GM13976 (cell line): Measurements from ENCODE around the gene UBE2I.
"Not testable (repeated sequence)": the region's sequence is repeated elsewhere in the genome, so short reads cannot be mapped to it uniquely, and the experiment has no call there.

ENCODE experiments used
- DNase-seq: peaks from one replicate; pipeline ENCODE4 v3.0.0; 2012; ENCODE audit warnings: low spot score
- in situ Hi-C: fragments of 300-500 bp; cut with MboI; formaldehyde crosslinking; loops from one replicate; pipeline ENCODE4 v1.12.0; 2022; ENCODE audit warnings: low sequenced_read_pairs, mixed read lengths, inconsistent platforms; ENCODE audit not compliant: unreplicated experiment
- TF ChIP-seq, protein P1 (sequence below): IDR thresholded peaks from 2 replicates; pipeline ENCODE4 v1.5.1; 2012; ENCODE audit warnings: borderline replicate concordance, mild to moderate bottlenecking; ENCODE audit not compliant: insufficient read depth; ENCODE audit errors: extremely low read depth, missing control alignments, control extremely low read depth

UBE2I gene

DNA sequence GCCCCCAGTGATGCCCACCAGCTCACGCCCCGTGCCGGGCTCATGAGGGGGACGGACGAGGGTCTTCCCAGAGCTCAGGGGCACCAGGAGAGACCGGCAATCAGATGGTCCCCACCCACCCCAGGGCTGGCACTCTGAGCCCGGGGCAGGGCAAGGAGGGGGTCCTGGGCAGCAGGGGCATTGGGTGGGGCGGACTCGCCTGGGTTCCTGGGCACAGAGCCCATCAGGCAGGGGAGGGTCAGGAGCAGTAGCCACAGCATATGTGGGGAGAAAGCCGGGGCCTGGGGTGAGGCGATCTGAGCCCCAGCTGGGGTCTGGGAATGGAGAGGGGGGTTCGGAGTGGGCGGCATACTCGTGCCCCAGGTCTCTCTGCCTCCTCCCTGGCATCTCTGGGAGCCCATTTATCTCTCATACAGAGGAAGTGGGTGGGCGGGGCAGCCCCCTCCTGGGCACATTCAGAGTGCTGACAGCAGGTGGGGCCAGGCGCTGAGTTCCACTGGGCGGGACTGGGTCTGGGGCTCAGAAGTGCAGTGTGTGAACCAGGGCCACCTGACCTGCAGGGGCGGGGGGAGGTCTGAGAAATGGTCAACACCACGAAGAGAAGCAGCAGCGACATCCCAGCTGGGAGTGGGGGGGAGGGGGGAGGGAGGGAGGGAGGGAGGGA lies 20.5 kb upstream of the UBE2I start:
- in situ Hi-C loops: no loop called here
- no peak for DNase-seq
- TF ChIP-seq, protein P1, sequence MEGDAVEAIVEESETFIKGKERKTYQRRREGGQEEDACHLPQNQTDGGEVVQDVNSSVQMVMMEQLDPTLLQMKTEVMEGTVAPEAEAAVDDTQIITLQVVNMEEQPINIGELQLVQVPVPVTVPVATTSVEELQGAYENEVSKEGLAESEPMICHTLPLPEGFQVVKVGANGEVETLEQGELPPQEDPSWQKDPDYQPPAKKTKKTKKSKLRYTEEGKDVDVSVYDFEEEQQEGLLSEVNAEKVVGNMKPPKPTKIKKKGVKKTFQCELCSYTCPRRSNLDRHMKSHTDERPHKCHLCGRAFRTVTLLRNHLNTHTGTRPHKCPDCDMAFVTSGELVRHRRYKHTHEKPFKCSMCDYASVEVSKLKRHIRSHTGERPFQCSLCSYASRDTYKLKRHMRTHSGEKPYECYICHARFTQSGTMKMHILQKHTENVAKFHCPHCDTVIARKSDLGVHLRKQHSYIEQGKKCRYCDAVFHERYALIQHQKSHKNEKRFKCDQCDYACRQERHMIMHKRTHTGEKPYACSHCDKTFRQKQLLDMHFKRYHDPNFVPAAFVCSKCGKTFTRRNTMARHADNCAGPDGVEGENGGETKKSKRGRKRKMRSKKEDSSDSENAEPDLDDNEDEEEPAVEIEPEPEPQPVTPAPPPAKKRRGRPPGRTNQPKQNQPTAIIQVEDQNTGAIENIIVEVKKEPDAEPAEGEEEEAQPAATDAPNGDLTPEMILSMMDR: no peak

DNA sequence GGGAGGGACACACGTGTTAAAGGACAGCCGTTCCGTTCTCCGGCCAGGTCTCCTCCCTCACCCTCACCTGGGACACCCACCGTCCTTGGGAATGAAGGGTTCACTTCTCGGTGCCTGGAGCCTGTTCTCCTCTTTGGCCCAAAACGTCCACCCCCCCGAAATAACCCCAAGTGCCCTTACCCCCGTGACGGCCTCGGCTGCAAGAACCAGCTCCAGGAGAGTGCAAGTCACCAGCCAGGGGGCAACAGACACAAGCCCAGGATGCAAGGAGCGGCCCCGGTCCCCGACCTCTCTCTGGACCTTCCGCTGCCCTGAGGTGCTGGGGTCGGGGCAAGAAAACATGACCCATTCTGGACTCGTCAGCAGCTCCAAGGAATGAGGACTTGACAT lies 20.0 kb upstream of the UBE2I start:
- DNase-seq: no peak
- in situ Hi-C loops: no loop called here
- TF ChIP-seq, protein P1: no peak

DNA sequence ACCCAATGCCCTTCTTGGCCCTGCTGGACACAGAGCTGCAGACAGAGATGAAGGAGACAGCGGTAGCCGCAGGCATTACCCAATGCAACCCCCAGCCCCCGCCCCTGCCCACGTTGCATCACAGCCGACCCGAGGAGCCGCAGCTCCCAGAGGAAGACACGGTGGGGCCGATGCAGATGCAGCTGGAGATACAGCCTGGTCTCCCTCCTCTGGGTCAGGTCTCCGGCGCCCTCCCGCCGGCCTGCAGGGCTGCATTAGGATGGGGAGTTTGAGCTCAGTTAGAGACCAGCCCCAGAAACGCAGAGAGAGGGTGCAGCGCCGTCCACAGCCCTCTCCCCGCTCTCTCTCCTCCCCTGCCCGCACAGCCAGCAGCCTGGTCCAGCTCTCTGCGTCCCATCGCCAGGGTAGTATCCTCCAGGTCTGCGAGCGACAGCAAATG lies 19.4 kb upstream of the UBE2I start:
- in situ Hi-C loops: no loop called here
- TF ChIP-seq, protein P1: no peak
- no peak for DNase-seq

DNA sequence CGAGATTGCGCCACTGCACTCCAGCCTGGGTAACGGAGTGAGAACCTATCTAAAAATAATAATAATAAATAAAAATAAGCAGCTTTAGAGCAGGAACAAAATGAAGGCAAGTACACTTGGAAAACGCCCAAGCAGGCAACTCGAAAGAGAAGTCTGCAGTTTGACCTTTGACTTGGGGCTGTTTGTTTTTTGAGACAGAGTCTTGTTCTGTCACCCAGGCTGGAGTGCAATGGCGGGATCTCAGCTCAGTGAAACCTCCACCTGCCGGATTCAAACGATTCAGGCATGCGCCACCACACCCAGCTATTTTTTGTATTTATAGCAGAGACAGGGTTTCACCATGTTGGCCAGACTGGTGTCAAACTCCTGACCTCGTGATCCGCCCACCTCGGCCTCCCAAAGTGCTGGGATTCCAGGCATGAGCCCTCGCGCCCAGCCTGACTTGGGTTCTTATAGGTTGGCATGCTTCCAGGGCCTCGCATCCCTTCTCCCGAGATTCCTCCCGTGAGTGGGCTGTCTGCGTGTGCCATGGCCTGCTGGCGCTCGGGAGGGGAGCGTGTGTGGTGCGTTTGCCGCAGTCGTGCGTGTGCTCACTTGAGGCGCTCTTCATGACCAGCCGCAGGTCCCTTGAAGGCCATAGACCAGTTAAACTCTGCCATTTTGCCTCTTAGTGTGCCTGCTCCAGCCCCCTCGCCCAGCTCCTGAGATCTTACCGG lies 18.4 kb upstream of the UBE2I start:
- no peak for DNase-seq
- in situ Hi-C loops: no loop called here
- TF ChIP-seq, protein P1: no peak

DNA sequence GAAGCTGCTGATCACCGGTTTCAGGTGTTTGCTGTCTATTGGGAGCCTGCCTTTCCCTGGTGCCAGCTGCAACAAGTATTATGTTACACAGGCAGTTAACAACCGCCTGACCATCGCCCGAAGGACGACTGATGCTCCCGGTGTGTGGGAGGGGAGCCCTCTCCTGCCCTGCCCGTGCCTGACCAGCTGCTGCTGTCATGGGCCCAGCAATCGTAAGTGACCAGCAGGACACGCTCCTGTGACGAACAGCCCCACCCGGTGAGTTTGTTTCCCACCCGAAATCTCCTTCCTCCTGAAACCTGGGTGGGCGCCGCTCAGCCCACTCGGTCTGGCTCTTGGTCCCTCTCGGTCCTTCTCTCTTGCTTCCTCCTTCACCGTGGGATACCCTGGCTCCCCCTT lies 17.9 kb upstream of the UBE2I start:
- TF ChIP-seq, protein P1: no peak
- in situ Hi-C loops: no loop called here
- DNase-seq: no peak

DNA sequence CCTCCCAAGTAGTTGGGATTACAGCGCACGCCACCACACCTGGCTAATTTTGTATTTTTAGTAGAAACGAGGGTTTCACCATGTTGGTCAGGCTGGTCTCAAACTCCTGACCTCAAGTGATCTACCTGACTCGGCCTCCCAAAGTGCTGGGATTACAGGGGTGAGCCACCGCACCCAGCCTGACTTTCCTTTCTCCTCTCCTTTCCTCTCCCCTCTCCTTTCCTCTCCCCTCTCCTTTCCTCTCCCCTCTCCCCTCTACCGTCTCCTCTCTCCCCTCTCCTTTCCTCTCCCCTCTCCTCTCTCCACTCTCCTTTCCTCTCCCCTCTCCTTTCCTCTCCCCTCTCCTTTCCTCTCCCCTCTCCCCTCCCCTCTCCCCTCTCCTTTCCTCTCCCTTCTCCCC lies 17.2 kb upstream of the UBE2I start:
- in situ Hi-C loops, DNase-seq: not testable (repeated sequence)

DNA sequence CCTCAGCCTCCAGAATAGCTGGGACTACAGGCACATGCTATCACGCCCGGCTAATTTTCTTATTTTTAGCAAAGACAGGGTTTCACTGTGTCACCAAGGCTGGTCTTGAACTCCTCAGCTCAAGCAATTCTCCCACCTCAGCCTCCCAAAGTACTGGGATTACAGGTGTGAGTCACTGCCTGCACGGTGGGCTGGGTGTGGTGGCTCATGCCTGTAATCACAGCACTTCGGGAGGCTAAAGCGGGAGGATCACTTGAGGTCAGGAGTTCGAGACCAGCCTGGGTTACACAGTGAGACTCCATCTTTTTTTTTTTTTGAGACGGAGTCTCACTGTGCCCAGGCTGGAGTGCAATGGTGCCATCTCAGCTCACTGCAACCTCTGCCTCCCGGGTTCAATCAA lies 16.6 kb upstream of the UBE2I start:
- in situ Hi-C loops, DNase-seq: not testable (repeated sequence)
